Activated T-helper 17 cell treated with anti-CD3 and anti-CD28 coated beads, Interleukin-2, amount 50 U/mL, for 72 hours (primary cell): ENCODE measurements around the gene RNF175. TPM values are rescaled to one million over a fixed set of nuclear protein-coding genes. Genes with fewer than 3 reads are reported as not detected.

Experiments used
- ATAC-seq: fragments of 150-1000 bp; cut with Tn5 transposase; replicated peaks from 2 replicates; pipeline ENCODE4 v1.10.0; 2021; ENCODE audit warnings: mild to moderate bottlenecking, moderate library complexity
- H3K27ac Mint-ChIP-seq: one replicate; pipeline ENCODE4 v1.8.0; 2022; ENCODE audit warnings: mixed read lengths
- H3K27me3 Mint-ChIP-seq: one replicate; pipeline ENCODE4 v1.8.0; 2022; ENCODE audit warnings: mixed read lengths
- H3K36me3 Mint-ChIP-seq: one replicate; pipeline ENCODE4 v1.8.0; 2022; ENCODE audit warnings: low read depth, mild to moderate bottlenecking, mixed read lengths
- H3K4me1 Mint-ChIP-seq: one replicate; pipeline ENCODE4 v1.8.0; 2022; ENCODE audit warnings: mixed read lengths
- H3K4me3 Mint-ChIP-seq: one replicate; pipeline ENCODE4 v1.8.0; 2022; ENCODE audit warnings: mild to moderate bottlenecking, mixed read lengths
- H3K9me3 Mint-ChIP-seq: one replicate; pipeline ENCODE4 v1.8.0; 2022; ENCODE audit warnings: mixed read lengths
- total RNA-seq, 2 donors: library from RNA; stranded (reverse); gene quantifications; one replicate each; pipeline ENCODE4 v1.2.3, GENCODE V29; 2022

The RNF175 gene
- total RNA-seq, 2 donors from 2014 or later, result 0.37 TPM; not detected in 1

DNA sequence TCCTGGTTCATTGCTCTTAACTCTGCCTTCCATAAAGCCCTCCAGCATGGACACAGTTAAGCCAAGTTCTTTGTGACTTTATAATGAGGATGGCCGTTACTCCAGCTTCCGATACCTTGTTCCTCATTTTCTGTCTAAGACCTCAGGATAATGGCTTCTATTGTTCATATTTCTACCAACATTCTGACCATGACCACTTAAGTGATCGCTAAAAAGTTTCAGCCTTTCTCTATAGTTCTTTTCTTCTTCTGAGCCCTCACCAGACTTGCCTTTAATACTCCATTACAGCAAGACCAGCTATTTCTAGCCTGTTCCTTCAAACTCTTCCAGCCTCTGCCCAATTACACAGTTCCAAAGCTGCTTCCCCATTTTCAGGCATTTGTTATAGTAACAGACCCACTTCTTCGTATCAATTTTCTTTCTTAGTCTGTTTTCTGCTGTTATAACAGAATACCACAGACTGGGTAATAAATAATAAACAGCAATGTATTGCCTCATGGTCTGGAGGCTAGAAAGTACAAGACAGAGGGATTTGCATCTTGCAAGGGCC is 12.3 kb downstream of the RNF175 start:
- no peaks in the 10 kb centered on the region for H3K36me3 Mint-ChIP-seq

DNA sequence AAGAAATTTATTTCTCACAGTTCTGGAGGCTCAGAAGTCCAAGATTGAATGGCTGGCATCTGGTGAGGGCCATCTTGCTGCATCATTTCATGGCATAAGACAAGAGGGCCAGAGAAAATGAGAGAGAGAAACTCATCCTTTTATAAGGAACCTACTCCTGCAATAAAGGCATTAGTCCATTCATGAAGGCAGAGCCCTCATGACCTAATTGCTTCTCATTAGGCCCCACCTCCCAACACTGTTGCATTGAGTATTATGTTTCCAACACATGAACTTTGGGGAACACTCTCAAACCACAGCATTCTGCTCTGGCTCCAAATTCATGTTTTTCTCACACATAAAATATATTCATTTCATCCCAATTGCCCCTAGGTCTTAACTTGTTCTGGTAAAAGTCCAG is 14.2 kb downstream of the RNF175 start:
- H3K27ac Mint-ChIP-seq, result no peak overlapping the region
- no peak overlapping the region for H3K4me3 Mint-ChIP-seq
- H3K4me1 Mint-ChIP-seq, result no peaks in the 10 kb centered on the region
- no peak for ATAC-seq
- H3K9me3 Mint-ChIP-seq, result peaks cover 2% of the 10 kb centered on the region
- peaks cover 5% of the 10 kb centered on the region for H3K27me3 Mint-ChIP-seq
- H3K36me3 Mint-ChIP-seq, result no peaks in the 10 kb centered on the region

More for the DNA sequence above, 12.3 kb downstream of the RNF175 start:
- H3K4me3 Mint-ChIP-seq, result no peak overlapping the region
- H3K27ac Mint-ChIP-seq, result no peak overlapping the region
- H3K27me3 Mint-ChIP-seq, result peaks cover 5% of the 10 kb centered on the region
- H3K4me1 Mint-ChIP-seq, result no peaks in the 10 kb centered on the region
- no peak for ATAC-seq
- no peaks in the 10 kb centered on the region for H3K9me3 Mint-ChIP-seq

GRCh38 chr4:153741541-153741940 is 18.3 kb downstream of the RNF175 start:
- Mint-ChIP-seq H3K4me1 (no peaks in the 10 kb centered on the region), H3K27me3 (peaks cover 14% of the 10 kb centered on the region), H3K36me3 (no peaks in the 10 kb centered on the region), H3K27ac (no peak overlapping the region), H3K9me3 (peaks cover 5% of the 10 kb centered on the region), H3K4me3 (no peak overlapping the region)
- no peak for ATAC-seq

- Mint-ChIP-seq H3K27me3 (peaks cover 14% of the 10 kb centered on the region), H3K27ac (no peak overlapping the region), H3K36me3 (no peaks in the 10 kb centered on the region), H3K4me1 (peaks cover 7% of the 10 kb centered on the region), H3K9me3 (peaks cover 5% of the 10 kb centered on the region), H3K4me3 (no peak overlapping the region)
- ATAC-seq, result no peak
These were observed 23.8 kb downstream of the RNF175 start for GRCh38 chr4:153735906-153736461.

DNA sequence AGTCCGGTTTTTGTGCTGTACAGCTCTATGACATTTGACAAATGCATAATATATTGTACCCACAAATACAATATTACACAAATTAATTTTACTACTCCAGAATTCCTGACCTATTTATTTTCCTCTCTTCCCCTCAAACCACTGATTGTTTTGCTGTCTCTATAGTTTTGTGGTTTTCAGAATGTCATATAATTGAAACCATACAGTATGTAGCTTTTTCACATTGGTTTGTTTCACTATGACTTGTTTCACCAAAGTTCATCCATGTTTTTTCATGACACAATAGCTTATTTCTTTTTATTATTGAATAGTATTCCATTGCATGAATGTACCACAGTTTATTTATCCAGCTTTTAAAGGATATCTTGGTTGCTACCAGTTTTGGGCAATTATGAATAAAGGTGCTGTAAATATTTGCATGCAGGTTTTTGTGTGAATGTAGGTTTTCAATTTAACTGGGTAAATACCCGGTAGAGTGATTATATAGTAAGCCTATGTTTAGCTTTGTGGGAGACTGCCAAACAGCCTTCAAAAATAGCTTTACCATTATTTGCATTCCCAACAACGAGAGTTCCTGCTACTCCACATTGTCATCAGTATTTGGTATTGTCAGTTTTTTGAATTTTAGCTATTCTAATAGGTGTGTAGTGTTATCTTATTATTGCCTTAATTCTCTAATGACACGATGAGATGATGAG is 25.9 kb downstream of the RNF175 start:
- no peaks in the 10 kb centered on the region for H3K9me3 Mint-ChIP-seq
- H3K4me3 Mint-ChIP-seq, result no peak overlapping the region
- H3K27ac Mint-ChIP-seq, result peak overlapping the region; percentile 64
- no peaks in the 10 kb centered on the region for H3K36me3 Mint-ChIP-seq
- peaks cover 7% of the 10 kb centered on the region for H3K4me1 Mint-ChIP-seq
- H3K27me3 Mint-ChIP-seq, result peaks cover 6% of the 10 kb centered on the region
- ATAC-seq, result peak; percentile 77

GRCh38 chr4:153731239-153731638 is 28.6 kb downstream of the RNF175 start:
- Mint-ChIP-seq H3K4me3 (no peak overlapping the region), H3K36me3 (no peaks in the 10 kb centered on the region), H3K27ac (no peak overlapping the region), H3K4me1 (peaks cover 7% of the 10 kb centered on the region), H3K9me3 (no peaks in the 10 kb centered on the region), H3K27me3 (peaks cover 2% of the 10 kb centered on the region)
- peak; percentile 68 for ATAC-seq

- H3K4me3 Mint-ChIP-seq, result no peak overlapping the region
- H3K36me3 Mint-ChIP-seq, result no peaks in the 10 kb centered on the region
- no peak for ATAC-seq
- peaks cover 7% of the 10 kb centered on the region for H3K4me1 Mint-ChIP-seq
- H3K9me3 Mint-ChIP-seq, result no peaks in the 10 kb centered on the region
- no peaks in the 10 kb centered on the region for H3K27me3 Mint-ChIP-seq
- H3K27ac Mint-ChIP-seq, result no peak overlapping the region
These were observed 29.9 kb downstream of the RNF175 start for GRCh38 chr4:153729895-153730294.

- H3K36me3 Mint-ChIP-seq, result no peaks in the 10 kb centered on the region
These were observed 31.2 kb downstream of the RNF175 start for GRCh38 chr4:153728660-153729059.

DNA sequence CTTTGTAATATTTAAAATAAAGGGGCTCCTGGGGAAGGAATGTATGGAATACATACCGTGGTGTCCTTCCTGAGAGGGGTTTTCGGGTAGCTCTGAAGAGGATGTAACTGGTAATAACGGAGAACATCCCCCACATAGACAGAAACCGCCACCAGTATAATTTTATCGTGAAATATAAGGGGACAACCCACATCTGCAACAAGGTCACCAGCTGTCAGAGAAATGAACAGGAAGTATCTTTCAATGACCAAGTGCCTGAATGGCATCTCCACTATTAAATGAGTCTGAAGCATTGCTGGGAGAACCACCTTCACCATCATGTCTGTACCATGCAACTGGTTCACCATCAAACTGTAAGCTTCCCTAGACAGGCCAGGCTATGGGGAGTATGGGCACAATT is 31.7 kb downstream of the RNF175 start:
- ATAC-seq, result no peak
- H3K36me3 Mint-ChIP-seq, result no peaks in the 10 kb centered on the region
- H3K9me3 Mint-ChIP-seq, result no peaks in the 10 kb centered on the region

More at GRCh38 chr4:153728660-153729059, 31.2 kb downstream of the RNF175 start:
- Mint-ChIP-seq H3K27me3 (peaks cover 8% of the 10 kb centered on the region), H3K4me1 (peaks cover 9% of the 10 kb centered on the region), H3K4me3 (no peak overlapping the region), H3K27ac (no peak overlapping the region), H3K9me3 (no peaks in the 10 kb centered on the region)
- ATAC-seq, result no peak

GRCh38 chr4:153725831-153726154 is 34.0 kb downstream of the RNF175 start:
- H3K4me3 Mint-ChIP-seq, result no peak overlapping the region
- H3K27ac Mint-ChIP-seq, result no peak overlapping the region
- ATAC-seq, result no peak
- no peaks in the 10 kb centered on the region for H3K9me3 Mint-ChIP-seq
- H3K36me3 Mint-ChIP-seq, result no peaks in the 10 kb centered on the region
- peaks cover 5% of the 10 kb centered on the region for H3K4me1 Mint-ChIP-seq
- peaks cover 8% of the 10 kb centered on the region for H3K27me3 Mint-ChIP-seq

More for the DNA sequence above, 31.7 kb downstream of the RNF175 start:
- peaks cover 8% of the 10 kb centered on the region for H3K27me3 Mint-ChIP-seq
- H3K4me3 Mint-ChIP-seq, result no peak overlapping the region
- no peak overlapping the region for H3K27ac Mint-ChIP-seq
- H3K4me1 Mint-ChIP-seq, result peaks cover 5% of the 10 kb centered on the region

GRCh38 chr4:153725136-153725830 is 34.5 kb downstream of the RNF175 start:
- ATAC-seq, result no peak
- Mint-ChIP-seq H3K27me3 (peaks cover 8% of the 10 kb centered on the region), H3K4me1 (peaks cover 5% of the 10 kb centered on the region), H3K36me3 (no peaks in the 10 kb centered on the region), H3K27ac (no peak overlapping the region), H3K4me3 (no peak overlapping the region), H3K9me3 (no peaks in the 10 kb centered on the region)

DNA sequence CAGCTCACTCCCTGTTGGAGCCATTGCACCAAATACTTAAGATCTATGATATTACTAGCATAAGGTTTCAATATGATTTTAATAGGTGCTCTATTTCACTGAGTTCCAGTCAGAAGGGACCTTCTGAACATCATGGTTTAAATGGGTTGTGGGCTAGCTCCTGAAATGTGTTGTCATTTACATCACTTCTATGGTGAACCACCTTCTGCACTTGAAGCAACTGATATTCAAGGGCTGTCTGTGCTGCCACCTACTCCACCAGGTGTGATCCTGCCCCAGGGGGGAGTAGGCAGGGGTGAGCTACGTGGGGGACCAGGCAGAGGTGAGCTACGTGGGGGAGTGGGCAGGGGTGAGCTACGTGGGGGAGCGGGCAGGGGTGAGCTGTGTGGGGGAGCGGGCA is 35.2 kb downstream of the RNF175 start:
- ATAC-seq, result peak; percentile 64
- no peak overlapping the region for H3K4me3 Mint-ChIP-seq
- H3K27ac Mint-ChIP-seq, result no peak overlapping the region
- peaks cover 8% of the 10 kb centered on the region for H3K27me3 Mint-ChIP-seq
- peaks cover 5% of the 10 kb centered on the region for H3K4me1 Mint-ChIP-seq
- no peaks in the 10 kb centered on the region for H3K36me3 Mint-ChIP-seq
- H3K9me3 Mint-ChIP-seq, result no peaks in the 10 kb centered on the region

- Mint-ChIP-seq H3K27me3 (peaks cover 8% of the 10 kb centered on the region), H3K36me3 (no peaks in the 10 kb centered on the region), H3K27ac (no peak overlapping the region), H3K4me3 (no peak overlapping the region), H3K4me1 (peaks cover 5% of the 10 kb centered on the region), H3K9me3 (no peaks in the 10 kb centered on the region)
- no peak for ATAC-seq
These were observed 37.8 kb downstream of the RNF175 start for GRCh38 chr4:153722036-153722435.

DNA sequence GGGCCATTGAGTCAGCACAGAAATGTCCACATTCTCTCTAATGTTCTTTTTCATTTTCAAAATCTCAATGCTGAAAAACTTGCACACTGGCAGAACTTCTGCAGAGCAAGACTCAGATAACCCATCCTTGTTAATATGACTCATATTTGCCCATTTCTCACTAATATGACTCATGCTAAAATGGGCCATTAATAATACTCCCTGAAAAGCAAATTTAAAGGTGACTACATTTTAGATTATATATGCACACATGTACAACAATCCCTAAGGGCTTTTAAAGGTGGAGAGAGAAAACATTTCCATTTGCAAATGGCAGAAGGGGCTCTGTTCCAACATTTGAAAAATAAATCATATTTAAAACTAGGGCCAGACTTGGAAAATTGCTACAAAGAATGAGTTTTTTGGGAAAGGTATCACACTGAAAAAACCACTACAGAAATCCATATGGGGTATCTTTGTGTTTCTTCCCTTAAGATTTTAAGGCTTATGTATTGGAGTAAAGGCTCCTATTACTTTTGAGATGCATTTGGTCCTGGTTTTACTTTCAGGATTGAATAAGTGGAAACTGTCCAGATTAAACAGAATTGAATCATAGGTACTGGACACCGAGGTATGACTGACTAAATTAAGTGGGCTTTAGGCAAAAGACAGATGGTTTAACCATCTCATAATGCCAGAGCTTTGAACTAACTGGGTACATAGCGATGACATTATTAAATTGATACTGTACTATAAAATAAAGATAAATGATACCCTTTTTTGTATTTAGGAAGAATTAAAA is 45.8 kb downstream of the RNF175 start:
- H3K36me3 Mint-ChIP-seq, result no peaks in the 10 kb centered on the region
- peaks cover 7% of the 10 kb centered on the region for H3K27me3 Mint-ChIP-seq
- no peak overlapping the region for H3K4me3 Mint-ChIP-seq
- ATAC-seq, result no peak
- no peak overlapping the region for H3K27ac Mint-ChIP-seq
- peaks cover 3% of the 10 kb centered on the region for H3K4me1 Mint-ChIP-seq
- H3K9me3 Mint-ChIP-seq, result no peaks in the 10 kb centered on the region
